ENCODE results near the gene CNPY1. TPM values are rescaled to one million over a fixed set of nuclear protein-coding genes. Genes with fewer than 3 reads are reported as not detected.

Gene CNPY1
- total and polyA plus RNA-seq, 2 donors (not counting 1 experiment from before 2014, with no cell fraction given) = not detected

- TF ChIP-seq EZH2 (IDR thresholded peaks at IDR 0.05; ENCODE audit: borderline replicate concordance, insufficient read depth, low read depth, low read length, poor library complexity, severe bottlenecking) (no peak), CTCF (IDR thresholded peaks at IDR 0.05) (no peak)
- Mint-ChIP-seq H3K4me1 (peaks cover 23% of the 10 kb centered on the region), H3K9me3 (ENCODE audit: insufficient read depth) (no peaks in the 10 kb centered on the region), H3K27ac (no peak overlapping the region), H3K4me3 (peak overlapping the region; percentile 77), H3K27me3 (peaks cover 61% of the 10 kb centered on the region)
- 16% methylated on average over 20 of the region's 27 CpGs for WGBS (ENCODE audit: insufficient coverage)
- intact Hi-C loops (cut with micrococcal nuclease) = loop anchor here (2.0 kb wide), 1 partner anchor 55 kb away; no protein-coding TSS in a partner anchor
- ATAC-seq (ENCODE audit: low read depth) (no peak), DNase-seq (peak; percentile 28)
- no peak overlapping the region for H3K9ac ChIP-seq (ENCODE audit: low read length)
- H3K36me3 ChIP-seq (replicated peaks in 1 of 2; ENCODE audit: control extremely low read depth in 1 of 2, control insufficient read depth in 1 of 2, extremely low read depth in 1 of 2, insufficient read depth in 2 of 2, low read length in 1 of 2) = no peaks in the 10 kb centered on the region
- ChIA-PET CTCF (no interaction called here), POLR2A (no interaction called here)
- H3K4me3 ChIP-seq (ENCODE audit: control extremely low read depth in 1 of 5, extremely low read depth in 1 of 5, insufficient read depth in 1 of 5, low read depth in 2 of 5, low read length in 4 of 5) = peak overlapping the region in 1 of 5 experiments; percentile 54
- H3K27ac ChIP-seq (ENCODE audit: low read length in 2 of 2) = no peak overlapping the region
- peak overlapping the region; percentile 56 for H2AFZ ChIP-seq (ENCODE audit: insufficient read depth, low read depth, low read length, poor library complexity, severe bottlenecking)
- peaks cover 27 to 56% of the 10 kb centered on the region in 2 donors for H3K4me1 ChIP-seq (ENCODE audit: control insufficient read depth in 2 of 2, insufficient read depth in 2 of 2, low read length in 2 of 2)
- H3K27me3 ChIP-seq (replicated peaks in 1 of 4; ENCODE audit: control extremely low read depth in 1 of 4, control insufficient read depth in 3 of 4, insufficient read depth in 4 of 4, low read length in 3 of 4) = peaks cover 0 to 84% (median 61%) of the 10 kb centered on the region in 4 experiments
- H3K4me2 ChIP-seq (replicated peaks; ENCODE audit: low read depth, low read length, poor library complexity, severe bottlenecking) = peak overlapping the region; percentile 85
- H3K9me3 ChIP-seq (ENCODE audit: control extremely low read depth in 1 of 3, control insufficient read depth in 2 of 3, insufficient read depth in 1 of 3, low read length in 2 of 3) = peaks cover 0 to 55% (median 0%) of the 10 kb centered on the region in 3 donors
- no peaks in the 10 kb centered on the region for H4K20me1 ChIP-seq (ENCODE audit: control insufficient read depth, insufficient read depth, low read length, poor library complexity, severe bottlenecking)
- H3K79me2 ChIP-seq (ENCODE audit: control insufficient read depth, insufficient read depth, low read length) = no peaks in the 10 kb centered on the region
Measured at GRCh38 chr7:155455776-155456737, 90.3 kb downstream of the CNPY1 start.
